OCI-LY7 (cell line): ENCODE results near the gene PDPN.
"Not testable (repeated sequence)": the region's sequence is repeated elsewhere in the genome, so short reads cannot be mapped to it uniquely, and the experiment has no call there.

Experiments used
- EZH2phosphoT487 ChIP-seq: fragments of 200-600 bp; sonication (generic); IDR thresholded peaks from 2 replicates; pipeline ENCODE4 v1.6.1; 2018; ENCODE audit warnings: low read depth, borderline replicate concordance, mild to moderate bottlenecking, mixed run types, antibody characterized with exemption, low read length, moderate library complexity, mixed read lengths
- TF ChIP-seq, protein P1 (sequence below): fragments of 200-600 bp; sonication (generic); conservative IDR thresholded peaks from 2 replicates; pipeline ENCODE4 v1.5.1; 2014; ENCODE audit warnings: mild to moderate bottlenecking, antibody characterized with exemption, low read length, moderate library complexity, mixed read lengths

DNA sequence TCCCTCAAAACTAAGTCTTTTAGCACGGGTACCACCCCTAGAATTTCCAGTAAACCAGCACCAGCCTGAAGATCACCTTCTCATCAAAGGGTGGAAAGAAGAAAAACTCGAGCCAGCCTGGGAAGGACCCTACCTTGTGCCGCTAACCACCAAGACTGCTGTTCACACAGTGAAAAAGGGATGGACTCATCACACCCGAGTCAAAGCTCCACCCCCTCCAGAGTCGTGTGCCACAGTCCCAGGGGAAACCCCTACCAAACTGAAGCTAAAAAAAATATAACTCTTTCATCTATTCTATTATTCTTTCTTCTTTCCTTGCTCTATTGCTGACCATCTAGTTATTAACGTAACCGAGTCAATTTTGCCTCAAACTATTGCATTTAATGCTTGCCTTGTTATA is 13.2 kb upstream of the PDPN start:
- TF ChIP-seq, protein P1, sequence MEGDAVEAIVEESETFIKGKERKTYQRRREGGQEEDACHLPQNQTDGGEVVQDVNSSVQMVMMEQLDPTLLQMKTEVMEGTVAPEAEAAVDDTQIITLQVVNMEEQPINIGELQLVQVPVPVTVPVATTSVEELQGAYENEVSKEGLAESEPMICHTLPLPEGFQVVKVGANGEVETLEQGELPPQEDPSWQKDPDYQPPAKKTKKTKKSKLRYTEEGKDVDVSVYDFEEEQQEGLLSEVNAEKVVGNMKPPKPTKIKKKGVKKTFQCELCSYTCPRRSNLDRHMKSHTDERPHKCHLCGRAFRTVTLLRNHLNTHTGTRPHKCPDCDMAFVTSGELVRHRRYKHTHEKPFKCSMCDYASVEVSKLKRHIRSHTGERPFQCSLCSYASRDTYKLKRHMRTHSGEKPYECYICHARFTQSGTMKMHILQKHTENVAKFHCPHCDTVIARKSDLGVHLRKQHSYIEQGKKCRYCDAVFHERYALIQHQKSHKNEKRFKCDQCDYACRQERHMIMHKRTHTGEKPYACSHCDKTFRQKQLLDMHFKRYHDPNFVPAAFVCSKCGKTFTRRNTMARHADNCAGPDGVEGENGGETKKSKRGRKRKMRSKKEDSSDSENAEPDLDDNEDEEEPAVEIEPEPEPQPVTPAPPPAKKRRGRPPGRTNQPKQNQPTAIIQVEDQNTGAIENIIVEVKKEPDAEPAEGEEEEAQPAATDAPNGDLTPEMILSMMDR = not testable (repeated sequence)
- not testable (repeated sequence) for TF ChIP-seq EZH2phosphoT487
